Testis (tissue), 2 donors: ENCODE measurements around the gene MAGI1.

ENCODE experiments used
- CTCF ChIP-seq, 3 experiments: fragments of 450-650 bp in 2 of 3; fragments of 200-600 bp in 1 of 3; sonication (generic) in 1 of 3; IDR thresholded peaks; one replicate each; pipeline ENCODE4 v1.5.1; 2016 to 2019; ENCODE audit warnings: antibody characterized with exemption in 3 of 3, mild to moderate bottlenecking in 2 of 3, moderate library complexity in 1 of 3
- POLR2A ChIP-seq: fragments of 450-650 bp; IDR thresholded peaks from one replicate; pipeline ENCODE4 v1.6.1; 2017; ENCODE audit warnings: antibody characterized with exemption, mild to moderate bottlenecking, moderate library complexity

GRCh38 chr3:65857327-65857726 lies 181.4 kb downstream of the MAGI1 start:
- TF ChIP-seq CTCF (IDR thresholded peaks at IDR 0.05), result no peak
- no peak for TF ChIP-seq POLR2A
